ENCODE measurements around the gene TDRD9. TPM values are rescaled to one million over a fixed set of nuclear protein-coding genes. Genes with fewer than 3 reads are reported as not detected.

The TDRD9 gene
- total and polyA plus RNA-seq, 7 experiments from 2014 or later = 0.16 to 6.4 (median 0.43) TPM; not detected in 1

DNA sequence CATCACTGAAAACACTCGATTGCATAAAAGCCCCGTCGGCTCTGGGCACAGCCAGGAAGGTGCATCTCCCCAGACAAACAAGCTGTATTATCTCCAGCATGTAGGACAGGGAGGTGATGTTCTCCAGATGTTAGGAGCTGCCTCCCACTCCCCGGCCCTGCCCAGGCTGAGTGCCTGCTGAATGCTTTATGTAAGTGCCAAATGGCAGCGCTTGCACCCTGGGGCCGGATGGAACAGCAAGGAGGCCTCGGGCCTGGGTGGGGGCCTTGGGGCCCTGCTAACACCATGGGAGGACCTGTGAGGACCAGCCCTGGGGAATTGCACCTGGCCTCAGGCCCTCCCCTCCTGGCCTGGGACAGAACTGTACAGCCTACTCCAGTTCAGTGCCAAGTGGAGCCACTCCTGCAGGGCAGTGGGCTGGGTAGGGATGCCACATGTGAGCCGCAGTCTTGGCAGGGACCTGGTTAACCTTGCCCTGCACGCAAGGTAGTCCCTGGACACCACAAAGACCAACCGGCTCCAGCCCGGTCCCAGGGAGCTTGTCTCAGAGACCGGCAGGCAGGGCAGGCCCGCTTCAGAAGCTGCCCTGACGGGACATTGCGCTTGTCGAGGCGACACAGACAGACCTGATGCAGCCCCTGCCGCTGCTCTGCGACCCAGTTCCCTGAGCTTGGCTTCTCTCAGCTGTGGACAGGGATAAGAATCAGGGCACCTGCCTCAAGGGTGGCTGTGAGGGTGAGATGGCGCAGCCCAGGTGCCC is 45.6 kb upstream of the TDRD9 start:
- ATAC-seq = no peak
- POLR2A ChIA-PET = no interaction called here
- Histone ChIP-seq H3K27me3 (ENCODE audit: control insufficient read depth in 2 of 2, insufficient read depth in 2 of 2, low read length in 2 of 2) (no peaks in the 10 kb centered on the region), H3K9me3 (ENCODE audit: control insufficient read depth in 2 of 3, low read length in 3 of 3) (no peaks in the 10 kb centered on the region), H3K4me3 (ENCODE audit: low read length) (no peak overlapping the region), H3K36me3 (ENCODE audit: control insufficient read depth in 2 of 3, insufficient read depth in 3 of 3, low read length in 3 of 3) (no peaks in the 10 kb centered on the region), H3K4me1 (ENCODE audit: control insufficient read depth in 2 of 2, insufficient read depth in 2 of 2, low read length in 2 of 2) (peaks cover 0 to 15% of the 10 kb centered on the region in 2 donors), H3K27ac (ENCODE audit: low read depth, low read length) (no peak overlapping the region)
- H3K9me3 Mint-ChIP-seq = no peaks in the 10 kb centered on the region
- no peak overlapping the region for H3K27ac Mint-ChIP-seq
- intact Hi-C loops (cut with micrococcal nuclease) = no loop called here
- H3K4me1 Mint-ChIP-seq = peaks cover 7 to 28% (median 11%) of the 10 kb centered on the region in 7 donors
- no peaks in the 10 kb centered on the region for H3K36me3 Mint-ChIP-seq
- CTCF ChIA-PET = no interaction called here
- no peak for DNase-seq
- H3K4me3 Mint-ChIP-seq = peak overlapping the region in 1 of 10 donors; percentile 41
- H3K27me3 Mint-ChIP-seq = peaks cover 0 to 6% (median 0%) of the 10 kb centered on the region in 5 donors

DNA sequence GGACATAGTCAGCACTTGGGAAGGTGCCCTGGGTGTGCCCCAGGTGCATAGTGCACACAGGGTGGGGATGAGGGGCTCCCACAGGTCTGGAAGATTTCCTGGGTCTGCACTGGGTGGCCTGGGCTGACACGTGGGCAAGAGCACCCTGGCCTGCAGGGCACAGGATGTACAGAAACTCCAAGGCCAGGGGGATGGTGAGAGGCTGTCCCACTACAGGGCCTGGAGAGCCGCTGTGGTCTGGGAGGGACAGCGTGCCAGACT is 45.1 kb upstream of the TDRD9 start:
- H3K4me3 ChIP-seq (ENCODE audit: low read length) = no peak overlapping the region

DNA sequence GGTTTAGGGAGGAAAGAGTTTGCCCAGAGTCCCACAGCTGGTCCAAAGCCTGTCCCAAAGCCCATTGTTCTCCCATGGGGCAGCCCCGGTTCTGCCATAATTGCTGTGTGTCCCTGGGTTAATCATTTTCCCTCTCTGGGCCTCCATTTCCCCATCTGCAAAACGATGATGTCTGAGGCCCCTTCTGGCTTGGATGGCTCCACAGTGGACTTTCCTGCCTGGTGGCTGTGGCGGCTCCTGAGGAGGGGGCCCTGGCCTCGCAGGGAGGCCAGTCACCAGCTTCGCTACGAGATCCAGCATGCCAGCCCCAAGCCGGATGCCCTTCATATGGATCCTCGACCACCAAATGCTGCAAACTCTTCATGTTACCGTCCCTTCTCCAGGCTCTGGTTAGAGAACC is 43.4 kb upstream of the TDRD9 start:
- Histone ChIP-seq H3K27ac (ENCODE audit: low read depth, low read length) (no peak overlapping the region), H3K4me3 (ENCODE audit: low read length) (no peak overlapping the region), H3K9me3 (ENCODE audit: control insufficient read depth in 2 of 3, low read length in 3 of 3) (no peaks in the 10 kb centered on the region), H3K4me1 (ENCODE audit: control insufficient read depth in 2 of 2, insufficient read depth in 2 of 2, low read length in 2 of 2) (peaks cover 0 to 9% of the 10 kb centered on the region in 2 donors), H3K36me3 (ENCODE audit: control insufficient read depth in 2 of 3, insufficient read depth in 3 of 3, low read length in 3 of 3) (no peaks in the 10 kb centered on the region), H3K27me3 (ENCODE audit: control insufficient read depth in 2 of 2, insufficient read depth in 2 of 2, low read length in 2 of 2) (no peaks in the 10 kb centered on the region)
- Mint-ChIP-seq H3K27me3 (peaks cover 0 to 6% (median 0%) of the 10 kb centered on the region in 5 donors), H3K4me1 (peaks cover 0 to 15% (median 10%) of the 10 kb centered on the region in 7 donors), H3K4me3 (no peak overlapping the region), H3K27ac (no peak overlapping the region), H3K36me3 (no peaks in the 10 kb centered on the region), H3K9me3 (no peaks in the 10 kb centered on the region)
- ChIA-PET CTCF (no interaction called here), POLR2A (no interaction called here)
- DNase-seq (no peak), ATAC-seq (no peak)
- intact Hi-C loops (cut with micrococcal nuclease) = no loop called here

More for the DNA sequence above, 45.1 kb upstream of the TDRD9 start:
- ChIA-PET POLR2A (no interaction called here), CTCF (no interaction called here)
- intact Hi-C loops (cut with micrococcal nuclease) = no loop called here
- H3K27ac Mint-ChIP-seq = no peak overlapping the region
- H3K27ac ChIP-seq (ENCODE audit: low read depth, low read length) = no peak overlapping the region
- H3K27me3 ChIP-seq (ENCODE audit: control insufficient read depth in 2 of 2, insufficient read depth in 2 of 2, low read length in 2 of 2) = no peaks in the 10 kb centered on the region
- peaks cover 0 to 15% of the 10 kb centered on the region in 2 donors for H3K4me1 ChIP-seq (ENCODE audit: control insufficient read depth in 2 of 2, insufficient read depth in 2 of 2, low read length in 2 of 2)
- no peaks in the 10 kb centered on the region for H3K9me3 ChIP-seq (ENCODE audit: control insufficient read depth in 2 of 3, low read length in 3 of 3)
- peaks cover 0 to 6% (median 0%) of the 10 kb centered on the region in 5 donors for H3K27me3 Mint-ChIP-seq
- DNase-seq (no peak), ATAC-seq (no peak)
- peaks cover 7 to 28% (median 11%) of the 10 kb centered on the region in 7 donors for H3K4me1 Mint-ChIP-seq
- H3K4me3 Mint-ChIP-seq = no peak overlapping the region
- no peaks in the 10 kb centered on the region for H3K36me3 ChIP-seq (ENCODE audit: control insufficient read depth in 2 of 3, insufficient read depth in 3 of 3, low read length in 3 of 3)
- H3K9me3 Mint-ChIP-seq = no peaks in the 10 kb centered on the region
- H3K36me3 Mint-ChIP-seq = no peaks in the 10 kb centered on the region

DNA sequence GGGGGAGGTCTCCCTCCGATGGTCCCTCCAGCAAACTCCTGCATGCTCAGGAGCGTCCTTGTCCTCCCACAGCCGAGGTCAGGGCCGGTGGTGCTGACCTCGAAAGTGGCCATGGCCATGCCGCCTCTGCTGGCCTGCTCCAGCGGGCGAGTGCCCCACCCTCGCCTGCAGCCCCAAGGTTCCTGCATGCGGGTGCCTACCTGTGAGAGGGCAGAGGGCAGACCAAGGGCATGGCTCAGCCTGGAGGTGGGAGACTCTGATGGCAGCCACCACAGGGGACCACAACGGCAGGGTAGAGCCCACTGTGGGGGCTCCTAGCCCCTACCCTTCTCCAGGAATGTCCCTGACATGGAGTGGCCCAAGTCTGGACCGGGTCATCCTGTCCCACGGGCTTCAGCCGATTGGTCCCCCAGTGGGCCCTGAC is 42.7 kb upstream of the TDRD9 start:
- CTCF ChIA-PET = no interaction called here

DNA sequence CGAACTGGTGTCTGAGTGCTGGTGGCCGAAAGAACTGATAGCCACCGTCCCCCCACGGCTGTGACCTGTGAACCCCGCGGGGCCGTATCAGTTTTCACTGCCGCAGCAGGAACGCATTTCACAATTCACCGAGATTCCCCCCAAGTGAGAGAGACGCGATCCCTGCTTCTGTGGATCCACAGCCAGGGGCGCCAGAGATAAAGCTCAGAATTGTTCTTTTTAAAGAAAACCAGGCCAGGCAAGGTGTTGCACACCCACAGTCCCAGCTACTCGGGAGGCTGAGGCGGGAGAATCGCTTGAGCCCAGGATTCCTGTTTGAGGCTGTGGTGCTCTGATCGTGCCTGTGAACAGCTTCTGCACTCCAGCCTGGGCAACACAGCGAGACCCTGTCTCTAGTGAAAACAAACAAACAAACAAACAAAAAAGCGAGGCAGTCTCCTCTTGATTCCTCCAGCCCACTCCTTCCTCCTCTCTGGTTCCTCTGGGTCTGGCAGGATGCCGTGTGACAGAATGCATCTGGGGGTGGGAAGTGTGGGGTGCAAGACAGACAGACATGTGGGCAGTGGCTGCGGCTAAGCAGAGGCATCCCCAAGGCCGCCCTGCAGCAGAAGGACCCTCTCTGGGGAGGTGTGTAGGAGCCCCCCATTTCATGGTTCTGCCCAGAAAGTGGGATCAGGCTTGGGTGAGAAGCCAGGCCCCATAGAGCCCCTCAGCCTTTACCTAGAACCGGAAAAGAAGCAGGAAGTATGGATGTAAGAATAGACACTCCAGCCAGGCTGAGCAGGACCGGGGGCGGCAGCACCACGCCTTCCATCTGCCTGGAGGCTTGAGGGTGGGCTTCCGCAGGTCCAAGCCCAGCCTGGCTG is 41.7 kb upstream of the TDRD9 start:
- H3K36me3 Mint-ChIP-seq = no peaks in the 10 kb centered on the region
- no peak overlapping the region for H3K27ac Mint-ChIP-seq
- ATAC-seq = no peak
- H3K27me3 Mint-ChIP-seq = no peaks in the 10 kb centered on the region
- no peaks in the 10 kb centered on the region for H3K4me1 ChIP-seq (ENCODE audit: control insufficient read depth in 2 of 2, insufficient read depth in 2 of 2, low read length in 2 of 2)
- ChIA-PET CTCF (no interaction called here), POLR2A (no interaction called here)
- intact Hi-C loops (cut with micrococcal nuclease) = no loop called here
- no peaks in the 10 kb centered on the region for H3K9me3 ChIP-seq (ENCODE audit: control insufficient read depth in 2 of 3, low read length in 3 of 3)
- DNase-seq = no peak
- H3K4me3 Mint-ChIP-seq = no peak overlapping the region
- H3K4me1 Mint-ChIP-seq = no peaks in the 10 kb centered on the region
- H3K9me3 Mint-ChIP-seq = no peaks in the 10 kb centered on the region
- H3K27me3 ChIP-seq (ENCODE audit: control insufficient read depth in 2 of 2, insufficient read depth in 2 of 2, low read length in 2 of 2) = no peaks in the 10 kb centered on the region
- H3K36me3 ChIP-seq (ENCODE audit: control insufficient read depth in 2 of 3, insufficient read depth in 3 of 3, low read length in 3 of 3) = no peaks in the 10 kb centered on the region
- no peak overlapping the region for H3K27ac ChIP-seq (ENCODE audit: low read depth, low read length)
- no peak overlapping the region for H3K4me3 ChIP-seq (ENCODE audit: low read length)

More for the DNA sequence above, 42.7 kb upstream of the TDRD9 start:
- intact Hi-C loops (cut with micrococcal nuclease) = no loop called here
- no peak overlapping the region for H3K27ac ChIP-seq (ENCODE audit: low read depth, low read length)
- H3K4me3 ChIP-seq (ENCODE audit: low read length) = no peak overlapping the region
- peaks cover 0 to 6% (median 0%) of the 10 kb centered on the region in 5 donors for H3K27me3 Mint-ChIP-seq
- no peaks in the 10 kb centered on the region for H3K9me3 ChIP-seq (ENCODE audit: control insufficient read depth in 2 of 3, low read length in 3 of 3)
- no peaks in the 10 kb centered on the region for H3K36me3 ChIP-seq (ENCODE audit: control insufficient read depth in 2 of 3, insufficient read depth in 3 of 3, low read length in 3 of 3)
- H3K36me3 Mint-ChIP-seq = no peaks in the 10 kb centered on the region
- no peak for DNase-seq
- H3K4me1 Mint-ChIP-seq = peaks cover 0 to 9% (median 5%) of the 10 kb centered on the region in 7 donors
- H3K27me3 ChIP-seq (ENCODE audit: control insufficient read depth in 2 of 2, insufficient read depth in 2 of 2, low read length in 2 of 2) = no peaks in the 10 kb centered on the region
- H3K9me3 Mint-ChIP-seq = no peaks in the 10 kb centered on the region
- POLR2A ChIA-PET = no interaction called here
- peaks cover 0 to 3% of the 10 kb centered on the region in 2 donors for H3K4me1 ChIP-seq (ENCODE audit: control insufficient read depth in 2 of 2, insufficient read depth in 2 of 2, low read length in 2 of 2)
- H3K27ac Mint-ChIP-seq = no peak overlapping the region
- no peak for ATAC-seq
- no peak overlapping the region for H3K4me3 Mint-ChIP-seq

DNA sequence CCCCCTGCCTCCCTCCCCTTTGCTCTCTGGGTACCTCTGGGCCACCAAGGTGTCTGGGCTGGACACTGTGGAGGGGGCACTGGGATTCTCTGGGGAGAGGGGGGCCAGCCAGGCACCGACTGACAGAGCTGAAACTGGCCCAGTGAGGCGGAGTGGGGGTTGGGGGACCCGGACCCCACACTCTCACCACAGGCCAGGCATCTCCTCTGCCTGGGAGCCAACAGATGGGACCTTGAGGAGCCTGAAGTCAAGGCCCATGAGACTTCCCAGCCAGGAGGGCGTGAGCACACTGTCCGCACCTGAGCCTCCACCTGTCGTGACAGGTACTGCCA is 41.1 kb upstream of the TDRD9 start:
- no peaks in the 10 kb centered on the region for H3K4me1 Mint-ChIP-seq
- no peaks in the 10 kb centered on the region for H3K9me3 Mint-ChIP-seq
- H3K4me1 ChIP-seq (ENCODE audit: control insufficient read depth in 2 of 2, insufficient read depth in 2 of 2, low read length in 2 of 2) = no peaks in the 10 kb centered on the region
- ChIA-PET CTCF (no interaction called here), POLR2A (no interaction called here)
- no peak overlapping the region for H3K27ac ChIP-seq (ENCODE audit: low read depth, low read length)
- ATAC-seq (no peak), DNase-seq (no peak)
- H3K36me3 Mint-ChIP-seq = no peaks in the 10 kb centered on the region
- no peaks in the 10 kb centered on the region for H3K36me3 ChIP-seq (ENCODE audit: control insufficient read depth in 2 of 3, insufficient read depth in 3 of 3, low read length in 3 of 3)
- H3K27me3 ChIP-seq (ENCODE audit: control insufficient read depth in 2 of 2, insufficient read depth in 2 of 2, low read length in 2 of 2) = no peaks in the 10 kb centered on the region
- no peak overlapping the region for H3K27ac Mint-ChIP-seq
- no peak overlapping the region for H3K4me3 Mint-ChIP-seq
- no peak overlapping the region for H3K4me3 ChIP-seq (ENCODE audit: low read length)
- H3K27me3 Mint-ChIP-seq = no peaks in the 10 kb centered on the region
- H3K9me3 ChIP-seq (ENCODE audit: control insufficient read depth in 2 of 3, low read length in 3 of 3) = no peaks in the 10 kb centered on the region
- intact Hi-C loops (cut with micrococcal nuclease) = no loop called here

All from naive thymus-derived CD4-positive, alpha-beta T cell (primary cell).